Right lobe of liver (tissue), 6 donors: ENCODE results near the gene GALNT15. TPM values are rescaled to one million over a fixed set of nuclear protein-coding genes. Genes with fewer than 3 reads are reported as not detected.

Experiments
- ATAC-seq, 4 donors: fragments of 200-7000 bp; cut with Tn5 transposase; one replicate each; pipeline ENCODE4 v1.9.1; 2020; ENCODE audit warnings: mild to moderate bottlenecking in 4 of 4, moderate library complexity in 4 of 4
- DNase-seq, 3 donors: peaks; one replicate each; pipeline ENCODE4 v3.0.0-alpha.2; 2020
- H3K27ac ChIP-seq, 3 donors: fragments of 200-600 bp; one replicate each; pipeline ENCODE4 v1.8.0; 2022
- H3K27me3 ChIP-seq, 2 donors: fragments of 200-600 bp; one replicate each; pipeline ENCODE4 v1.8.0; 2022
- H3K36me3 ChIP-seq, 4 donors: fragments of 200-600 bp; sonication (generic) in 1 of 4; one replicate each; pipeline versions ENCODE4 v1.5.1 to v1.8.0; 2017 to 2022; ENCODE audit warnings: control low read depth in 1 of 4
- H3K4me1 ChIP-seq, 4 donors: fragments of 200-600 bp; sonication (generic) in 1 of 4; one replicate each; pipeline versions ENCODE4 v1.5.1 to v1.8.0; 2017 to 2022; ENCODE audit warnings: control low read depth in 1 of 4
- H3K4me3 ChIP-seq, 3 donors: fragments of 200-600 bp; one replicate each; pipeline ENCODE4 v1.8.0; 2022
- H3K9me3 ChIP-seq, 4 donors: fragments of 200-600 bp; sonication (generic) in 1 of 4; one replicate each; pipeline versions ENCODE4 v1.5.1 to v1.8.0; 2017 to 2022; ENCODE audit warnings: control low read depth in 1 of 4
- POLR2A ChIP-seq: fragments of 450-650 bp; IDR thresholded peaks from one replicate; pipeline ENCODE4 v1.6.1; 2017; ENCODE audit warnings: antibody characterized with exemption, mild to moderate bottlenecking
- WGBS: methylation state at CpG from one replicate; pipeline ENCODE4 v1.1.6; 2018; ENCODE audit warnings: low coverage, low lambda C conversion rate; ENCODE audit not compliant: insufficient coverage; ENCODE audit errors: missing lambda C conversion rate; 5-methylcytosine and 5-hydroxymethylcytosine counted together
- intact Hi-C, 2 donors: fragments of 100-400 bp; cut with DNase I; formaldehyde crosslinking; loops; one replicate each; pipeline versions ENCODE4 v1.11.2 to v1.14.1; 2022
- total RNA-seq, 6 experiments: library from RNA; depleted of rRNA in 2 of 6; stranded (reverse); fragments of >200 nt in 2 of 6; fragmentation: NEBNext Ultra II Directional in 3 of 6; extraction: Animal tissue kit (Norgen Biotek cat#: 25700) in 3 of 6; gene quantifications; one replicate each; pipeline versions ENCODE4 v1.1.0 to v1.2.4, GENCODE V29; 2016 to 2023
- TF ChIP-seq, protein P1 (sequence below), 4 donors: fragments of 200-600 bp in 3 of 4; fragments of 450-650 bp in 1 of 4; IDR thresholded peaks; one replicate each; pipeline versions ENCODE4 v1.5.1 to v1.8.0; 2016 to 2022; ENCODE audit warnings: antibody characterized with exemption in 4 of 4, mild to moderate bottlenecking in 2 of 4
- donor health status: DM: no; HTN: yes; CAD: no.
- donor health status: DM: no; HTN: no; CAD: no.
- donor health status: DM: no; HTN: no; CAD: no.
- donor health status: DM: no; HTN: yes; CAD: no.
- donor health status: DM: no; HTN: yes; CAD: no.

The GALNT15 gene
- total RNA-seq, 6 experiments from 2014 or later, result 2.0 to 9.2 (median 4.0) TPM

DNA sequence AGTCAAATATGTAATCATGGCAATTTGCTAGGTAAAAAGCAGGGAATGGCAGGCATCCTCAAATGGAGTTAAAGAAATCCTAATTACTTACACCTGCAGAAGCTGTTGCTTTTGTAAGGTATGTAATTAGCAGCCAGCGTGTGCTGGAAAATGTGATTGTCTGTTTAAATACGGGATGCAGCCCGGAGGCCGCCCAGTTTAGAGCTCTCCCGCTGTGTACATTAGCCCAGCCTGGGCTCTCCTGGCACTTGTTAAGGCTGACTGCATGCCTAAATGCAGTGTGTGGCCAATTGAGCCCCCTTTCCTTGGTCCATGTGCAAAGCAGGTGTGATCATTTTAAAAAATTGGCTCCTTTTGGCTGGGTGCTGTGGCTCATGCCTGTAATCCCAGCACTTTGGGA, 81.2 kb downstream of the GALNT15 start:
- no peak for TF ChIP-seq POLR2A
- DNase-seq, result no peak
- no peak for ATAC-seq
- Histone ChIP-seq H3K27ac (no peak overlapping the region), H3K36me3 (peaks cover 0 to 14% (median 0%) of the 10 kb centered on the region in 4 donors), H3K9me3 (no peaks in the 10 kb centered on the region), H3K4me3 (no peak overlapping the region), H3K27me3 (no peaks in the 10 kb centered on the region), H3K4me1 (peaks cover 0 to 31% (median 9%) of the 10 kb centered on the region in 4 donors)
- intact Hi-C loops, result no loop called here
- WGBS, result 72% methylated on average over 2 of the region's 5 CpGs

GRCh38 chr3:16257309-16257708, 82.8 kb downstream of the GALNT15 start:
- Histone ChIP-seq H3K9me3 (no peaks in the 10 kb centered on the region), H3K27me3 (no peaks in the 10 kb centered on the region), H3K4me1 (peaks cover 0 to 28% (median 9%) of the 10 kb centered on the region in 4 donors), H3K36me3 (peaks cover 0 to 14% (median 0%) of the 10 kb centered on the region in 4 donors), H3K4me3 (no peak overlapping the region), H3K27ac (no peak overlapping the region)
- TF ChIP-seq, protein P1, sequence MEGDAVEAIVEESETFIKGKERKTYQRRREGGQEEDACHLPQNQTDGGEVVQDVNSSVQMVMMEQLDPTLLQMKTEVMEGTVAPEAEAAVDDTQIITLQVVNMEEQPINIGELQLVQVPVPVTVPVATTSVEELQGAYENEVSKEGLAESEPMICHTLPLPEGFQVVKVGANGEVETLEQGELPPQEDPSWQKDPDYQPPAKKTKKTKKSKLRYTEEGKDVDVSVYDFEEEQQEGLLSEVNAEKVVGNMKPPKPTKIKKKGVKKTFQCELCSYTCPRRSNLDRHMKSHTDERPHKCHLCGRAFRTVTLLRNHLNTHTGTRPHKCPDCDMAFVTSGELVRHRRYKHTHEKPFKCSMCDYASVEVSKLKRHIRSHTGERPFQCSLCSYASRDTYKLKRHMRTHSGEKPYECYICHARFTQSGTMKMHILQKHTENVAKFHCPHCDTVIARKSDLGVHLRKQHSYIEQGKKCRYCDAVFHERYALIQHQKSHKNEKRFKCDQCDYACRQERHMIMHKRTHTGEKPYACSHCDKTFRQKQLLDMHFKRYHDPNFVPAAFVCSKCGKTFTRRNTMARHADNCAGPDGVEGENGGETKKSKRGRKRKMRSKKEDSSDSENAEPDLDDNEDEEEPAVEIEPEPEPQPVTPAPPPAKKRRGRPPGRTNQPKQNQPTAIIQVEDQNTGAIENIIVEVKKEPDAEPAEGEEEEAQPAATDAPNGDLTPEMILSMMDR (IDR thresholded peaks at IDR 0.05), result no peak
- TF ChIP-seq POLR2A, result no peak
- DNase-seq (no peak), ATAC-seq (no peak)
- WGBS, result 73% methylated on average over 2 of the region's 2 CpGs
- intact Hi-C loops, result no loop called here

GRCh38 chr3:16258177-16258576, 83.7 kb downstream of the GALNT15 start:
- Histone ChIP-seq H3K9me3 (no peaks in the 10 kb centered on the region), H3K27me3 (no peaks in the 10 kb centered on the region), H3K4me1 (peaks cover 0 to 19% (median 5%) of the 10 kb centered on the region in 4 donors), H3K4me3 (no peak overlapping the region), H3K36me3 (peaks cover 0 to 14% (median 0%) of the 10 kb centered on the region in 4 donors), H3K27ac (no peak overlapping the region)
- DNase-seq, result no peak
- intact Hi-C loops, result no loop called here
- TF ChIP-seq POLR2A, result no peak
- TF ChIP-seq, protein P1 (IDR thresholded peaks at IDR 0.05), result no peak
- no peak for ATAC-seq
- WGBS, result 79% methylated on average over 5 of the region's 5 CpGs

DNA sequence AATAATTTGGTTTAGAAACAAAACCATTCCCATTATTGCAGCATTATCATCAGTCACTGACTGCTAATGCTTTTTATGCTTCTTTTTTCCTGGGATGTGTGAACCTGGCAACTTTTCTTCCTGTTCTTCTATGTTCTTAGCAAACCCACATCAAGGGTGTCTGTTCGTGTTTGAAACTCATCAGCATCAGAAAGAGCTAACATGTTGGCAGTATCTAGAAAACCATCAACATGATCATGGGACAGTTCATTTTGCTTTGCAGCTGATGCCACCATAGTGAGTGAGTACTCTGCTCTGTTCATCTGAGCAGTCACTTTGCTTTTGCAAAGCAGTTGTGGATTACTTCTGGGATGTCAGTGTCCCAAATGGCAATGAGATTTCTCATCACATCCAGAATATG, 84.4 kb downstream of the GALNT15 start:
- no peak for ATAC-seq
- no peak for DNase-seq
- intact Hi-C loops, result no loop called here
- Histone ChIP-seq H3K9me3 (no peaks in the 10 kb centered on the region), H3K27me3 (no peaks in the 10 kb centered on the region), H3K4me1 (peaks cover 0 to 19% (median 0%) of the 10 kb centered on the region in 4 donors), H3K27ac (no peak overlapping the region), H3K36me3 (peaks cover 0 to 14% (median 0%) of the 10 kb centered on the region in 4 donors), H3K4me3 (no peak overlapping the region)
- no peak for TF ChIP-seq POLR2A
- TF ChIP-seq, protein P1 (IDR thresholded peaks at IDR 0.05), result no peak
- 56% methylated on average over 1 of the region's 1 CpG for WGBS

DNA sequence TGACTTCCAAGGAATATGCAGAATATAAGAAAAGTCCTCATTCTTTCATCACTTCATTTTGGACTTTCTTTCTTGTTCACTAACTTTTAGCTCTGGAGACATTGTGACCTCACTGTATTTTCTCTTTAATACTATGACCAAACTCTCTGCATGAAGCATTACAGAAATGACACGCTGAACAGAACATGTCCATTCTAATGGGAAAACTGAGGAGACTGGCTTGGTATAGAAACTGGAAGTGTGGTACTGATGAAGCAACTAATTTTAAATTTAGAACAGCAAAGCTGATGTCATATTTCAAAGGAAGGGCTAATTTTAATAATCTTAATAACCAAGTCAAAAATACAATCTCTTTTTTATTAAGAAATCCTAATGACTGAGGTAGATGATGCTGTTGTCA, 85.6 kb downstream of the GALNT15 start:
- Histone ChIP-seq H3K27me3 (no peaks in the 10 kb centered on the region), H3K36me3 (peaks cover 0 to 14% (median 0%) of the 10 kb centered on the region in 4 donors), H3K27ac (no peak overlapping the region), H3K4me3 (no peak overlapping the region), H3K9me3 (no peaks in the 10 kb centered on the region), H3K4me1 (peaks cover 0 to 15% (median 0%) of the 10 kb centered on the region in 4 donors)
- ATAC-seq, result no peak
- DNase-seq, result no peak
- TF ChIP-seq POLR2A, result no peak
- TF ChIP-seq, protein P1 (IDR thresholded peaks at IDR 0.05), result no peak
- WGBS, result 61% methylated on average over 1 of the region's 1 CpG
- intact Hi-C loops, result no loop called here
